A673 (cell line): ENCODE measurements around the gene CACNA2D2.

Experiments used
- EZH2 ChIP-seq: fragments of 200-600 bp; sonication (generic); IDR thresholded peaks from 2 replicates; pipeline ENCODE4 v1.6.1; 2017; ENCODE audit warnings: borderline replicate concordance, low read depth, mild to moderate bottlenecking, mixed read lengths, antibody characterized with exemption, low read length; ENCODE audit not compliant: poor library complexity, severe bottlenecking
- TF ChIP-seq, protein P1 (sequence below): fragments of 300-800, 200-600 bp; sonication (generic); conservative IDR thresholded peaks from 2 replicates; pipeline ENCODE4 v1.5.1; 2017; ENCODE audit warnings: low read depth, mild to moderate bottlenecking, antibody characterized with exemption, low read length, moderate library complexity, mixed read lengths

DNA sequence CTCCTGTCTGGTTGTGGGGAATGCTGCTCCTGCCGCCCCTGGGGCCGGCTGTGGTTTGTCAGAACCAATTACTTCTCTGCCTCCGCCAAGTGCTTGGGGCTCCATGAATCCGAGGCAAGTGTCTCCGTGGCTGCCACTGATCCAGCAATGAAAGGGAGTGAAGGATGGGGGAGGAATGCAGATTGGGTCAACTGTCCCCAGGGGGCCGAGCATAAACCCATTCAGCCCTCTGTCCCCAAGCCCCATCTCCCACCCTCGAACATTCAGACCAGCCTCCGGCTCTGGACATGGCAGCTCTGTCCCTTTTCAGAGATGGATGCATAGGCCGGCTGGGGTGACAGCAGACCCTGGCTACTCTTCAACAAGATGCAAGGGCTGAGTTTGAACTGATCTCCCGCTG lies 35.5 kb downstream of the CACNA2D2 start:
- TF ChIP-seq, protein P1, sequence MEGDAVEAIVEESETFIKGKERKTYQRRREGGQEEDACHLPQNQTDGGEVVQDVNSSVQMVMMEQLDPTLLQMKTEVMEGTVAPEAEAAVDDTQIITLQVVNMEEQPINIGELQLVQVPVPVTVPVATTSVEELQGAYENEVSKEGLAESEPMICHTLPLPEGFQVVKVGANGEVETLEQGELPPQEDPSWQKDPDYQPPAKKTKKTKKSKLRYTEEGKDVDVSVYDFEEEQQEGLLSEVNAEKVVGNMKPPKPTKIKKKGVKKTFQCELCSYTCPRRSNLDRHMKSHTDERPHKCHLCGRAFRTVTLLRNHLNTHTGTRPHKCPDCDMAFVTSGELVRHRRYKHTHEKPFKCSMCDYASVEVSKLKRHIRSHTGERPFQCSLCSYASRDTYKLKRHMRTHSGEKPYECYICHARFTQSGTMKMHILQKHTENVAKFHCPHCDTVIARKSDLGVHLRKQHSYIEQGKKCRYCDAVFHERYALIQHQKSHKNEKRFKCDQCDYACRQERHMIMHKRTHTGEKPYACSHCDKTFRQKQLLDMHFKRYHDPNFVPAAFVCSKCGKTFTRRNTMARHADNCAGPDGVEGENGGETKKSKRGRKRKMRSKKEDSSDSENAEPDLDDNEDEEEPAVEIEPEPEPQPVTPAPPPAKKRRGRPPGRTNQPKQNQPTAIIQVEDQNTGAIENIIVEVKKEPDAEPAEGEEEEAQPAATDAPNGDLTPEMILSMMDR: no peak
- TF ChIP-seq EZH2: no peak
